Left ventricle myocardium inferior (tissue), 1 donor: ENCODE results near the gene GADD45A. TPM values are rescaled to one million over a fixed set of nuclear protein-coding genes. Genes with fewer than 3 reads are reported as not detected.

Experiments
- DNase-seq: peaks from one replicate; pipeline ENCODE4 v3.0.0-alpha.2; 2020
- H3K27ac ChIP-seq: fragments of 200-600 bp; replicated peaks from 2 replicates; pipeline ENCODE4 v1.8.0; 2021
- H3K27me3 ChIP-seq: fragments of 200-600 bp; 2 replicates; pipeline ENCODE4 v1.8.0; 2021; ENCODE audit warnings: low read depth
- H3K36me3 ChIP-seq: fragments of 200-600 bp; 2 replicates; pipeline ENCODE4 v1.8.0; 2021
- H3K4me1 ChIP-seq: fragments of 200-600 bp; 2 replicates; pipeline ENCODE4 v1.8.0; 2021
- H3K4me3 ChIP-seq: fragments of 200-600 bp; 2 replicates; pipeline ENCODE4 v1.8.0; 2021; ENCODE audit warnings: mild to moderate bottlenecking, moderate library complexity
- H3K9me3 ChIP-seq: fragments of 200-600 bp; replicated peaks from 2 replicates; pipeline ENCODE4 v1.8.0; 2021
- CTCF ChIP-seq: fragments of 200-600 bp; IDR thresholded peaks from 2 replicates; pipeline ENCODE4 v1.8.0; 2021; ENCODE audit warnings: antibody characterized with exemption, mild to moderate bottlenecking, borderline replicate concordance
- intact Hi-C: fragments of 100-400 bp; cut with micrococcal nuclease; formaldehyde crosslinking; loops from one replicate; pipeline ENCODE4 v1.11.0; 2022
- total RNA-seq: library from RNA; stranded (reverse); fragmentation: NEBNext Ultra II Directional; extraction: Animal tissue kit (Norgen Biotek cat#: 25700); gene quantifications from one replicate; pipeline ENCODE4 v1.2.1, GENCODE V29; 2021
- donor health status: DM: no; HTN: yes; CAD: no; lungs with severe emphysema.

GADD45A gene
- total RNA-seq, 1 donor from 2014 or later: 65.0 TPM

- no peak for DNase-seq
- Histone ChIP-seq H3K27ac (no peak overlapping the region), H3K4me3 (no peak overlapping the region), H3K36me3 (peaks cover 5% of the 10 kb centered on the region), H3K27me3 (no peaks in the 10 kb centered on the region), H3K9me3 (no peaks in the 10 kb centered on the region), H3K4me1 (peaks cover 44% of the 10 kb centered on the region)
- intact Hi-C loops: loop anchor here (10.0 kb wide), 1 partner anchor 118 kb away; no protein-coding TSS in a partner anchor
- no peak for TF ChIP-seq CTCF
These were observed 2.3 kb upstream of the GADD45A start for GRCh38 chr1:67682659-67683197.

DNA sequence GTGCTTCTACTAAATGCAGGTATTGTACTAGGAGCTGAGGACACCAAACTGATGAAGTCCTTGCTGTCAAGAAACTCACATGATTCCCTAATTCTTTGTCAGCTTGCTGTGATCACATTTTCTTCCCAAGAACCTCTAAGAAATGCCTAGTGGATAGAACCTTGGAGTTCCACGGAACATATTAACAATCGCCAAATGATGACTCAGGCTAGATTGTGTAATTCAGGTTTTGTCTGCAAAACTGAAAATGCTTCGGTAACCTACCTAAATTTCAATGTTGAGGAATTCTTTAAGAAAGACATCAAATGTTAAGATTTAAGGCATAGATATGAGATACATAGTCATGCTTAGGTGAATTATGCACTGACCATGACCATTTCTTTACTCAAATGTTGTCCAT lies 1.7 kb upstream of the GADD45A start:
- intact Hi-C loops: loop anchor here (10.0 kb wide), 1 partner anchor 119 kb away; no protein-coding TSS in a partner anchor
- no peak overlapping the region for H3K27ac ChIP-seq

DNA sequence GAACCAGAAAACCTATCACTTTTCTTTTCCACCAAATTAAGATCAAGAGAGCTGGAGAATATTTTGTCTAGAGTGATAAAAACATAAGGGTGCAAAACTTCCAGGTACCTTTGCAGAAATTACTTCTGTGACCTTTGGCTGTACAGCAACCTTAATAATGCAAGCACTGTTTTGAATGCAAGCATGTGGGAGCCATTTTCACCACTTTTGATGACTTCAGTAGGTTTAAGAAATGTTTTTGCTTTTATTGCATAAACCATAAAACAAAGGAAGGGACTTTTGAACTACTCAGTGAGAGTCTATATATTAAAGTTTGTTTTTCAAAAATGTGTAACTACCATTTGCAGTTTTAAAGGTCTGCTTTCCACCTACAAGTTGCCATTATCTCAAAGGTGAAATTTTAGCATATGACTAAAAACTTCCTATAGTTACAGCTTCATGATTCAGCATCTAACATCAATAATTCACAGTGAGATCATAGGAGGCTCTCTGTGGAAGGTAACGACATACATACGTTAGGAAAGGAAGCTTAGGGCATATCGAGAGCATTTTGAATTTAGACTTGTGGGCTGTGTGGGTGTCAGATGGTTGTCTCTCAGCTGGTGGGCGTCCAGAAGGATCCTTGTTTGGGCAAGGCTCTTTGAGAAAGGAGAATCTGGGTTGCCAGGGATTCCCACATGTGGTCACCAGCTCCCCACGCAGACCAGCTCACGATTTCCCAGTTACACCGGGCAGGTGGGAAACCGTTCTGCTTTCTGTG lies 1.1 kb upstream of the GADD45A start:
- no peaks in the 10 kb centered on the region for H3K9me3 ChIP-seq
- peak overlapping the region; percentile 99 for H3K27ac ChIP-seq
- H3K36me3 ChIP-seq: peaks cover 17% of the 10 kb centered on the region
- DNase-seq: no peak
- TF ChIP-seq CTCF: no peak
- H3K27me3 ChIP-seq: no peaks in the 10 kb centered on the region
- peak overlapping the region; percentile 97 for H3K4me3 ChIP-seq
- H3K4me1 ChIP-seq: peaks cover 56% of the 10 kb centered on the region
- intact Hi-C loops: loop anchor here (10.0 kb wide), 1 partner anchor 119 kb away; no protein-coding TSS in a partner anchor

More for the DNA sequence above, 1.7 kb upstream of the GADD45A start:
- no peak overlapping the region for H3K4me3 ChIP-seq
- H3K9me3 ChIP-seq: no peaks in the 10 kb centered on the region
- no peak for DNase-seq
- H3K4me1 ChIP-seq: peaks cover 50% of the 10 kb centered on the region
- peaks cover 11% of the 10 kb centered on the region for H3K36me3 ChIP-seq
- no peaks in the 10 kb centered on the region for H3K27me3 ChIP-seq
- no peak for TF ChIP-seq CTCF

- Histone ChIP-seq H3K36me3 (peaks cover 24% of the 10 kb centered on the region), H3K27me3 (no peaks in the 10 kb centered on the region), H3K4me3 (peak overlapping the region; percentile 97), H3K9me3 (no peaks in the 10 kb centered on the region), H3K27ac (peak overlapping the region; percentile 99), H3K4me1 (peaks cover 63% of the 10 kb centered on the region)
- no peak for TF ChIP-seq CTCF
- no peak for DNase-seq
- intact Hi-C loops: loop anchor here (5.0 to 10.0 kb wide), 2 partner anchors 68 to 120 kb away; no protein-coding TSS in a partner anchor
These were observed 405 bp upstream of the GADD45A start for GRCh38 chr1:67684526-67685066.

DNA sequence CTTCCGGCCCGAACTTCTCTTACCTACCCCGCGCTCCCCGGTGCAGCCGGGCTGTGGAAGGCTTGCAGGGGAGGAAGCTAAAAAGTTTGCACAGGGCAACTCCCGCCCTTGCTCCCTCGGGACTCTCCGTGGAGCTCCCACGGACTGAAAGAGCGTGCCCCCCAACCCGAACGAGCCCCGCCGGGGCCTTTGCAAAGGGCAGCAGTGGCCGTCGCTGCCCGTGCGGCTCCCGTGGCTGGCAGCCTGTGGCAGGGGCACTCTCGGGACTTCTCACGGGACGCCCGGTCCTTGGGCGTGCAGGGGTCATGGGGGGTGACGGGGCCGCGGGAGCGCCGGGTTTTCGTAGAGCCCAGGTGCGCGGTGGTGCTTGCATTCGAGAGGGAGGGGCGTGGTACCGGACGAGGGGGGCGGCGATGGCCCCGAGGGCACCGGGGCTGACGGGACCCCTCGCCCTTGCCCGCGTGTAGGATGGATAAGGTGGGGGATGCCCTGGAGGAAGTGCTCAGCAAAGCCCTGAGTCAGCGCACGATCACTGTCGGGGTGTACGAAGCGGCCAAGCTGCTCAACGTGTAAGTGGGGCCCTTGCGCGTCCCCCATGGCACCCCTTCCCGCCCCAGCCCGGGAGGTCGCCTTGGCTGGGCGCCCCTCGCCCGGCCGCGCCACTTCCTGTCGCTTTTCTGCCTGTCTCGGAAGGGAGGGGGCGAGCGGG lies 711 bp downstream of the GADD45A start:
- Histone ChIP-seq H3K27me3 (no peaks in the 10 kb centered on the region), H3K36me3 (peaks cover 25% of the 10 kb centered on the region), H3K4me1 (peaks cover 63% of the 10 kb centered on the region), H3K27ac (peak overlapping the region; percentile 99), H3K4me3 (peak overlapping the region; percentile 97), H3K9me3 (no peaks in the 10 kb centered on the region)
- peak; percentile 50 for DNase-seq
- intact Hi-C loops: loop anchor here (5.0 to 10.0 kb wide), 2 partner anchors 67 to 121 kb away; no protein-coding TSS in a partner anchor
- TF ChIP-seq CTCF: no peak
